Stomach (tissue), 4 donors: ENCODE data around the gene RAB28.

Source experiments
- POLR2A ChIP-seq, 4 donors: fragments of 450-650 bp; IDR thresholded peaks; one replicate each; pipeline ENCODE4 v1.6.1; 2016; ENCODE audit warnings: antibody characterized with exemption in 4 of 4, control low read depth in 2 of 4, mild to moderate bottlenecking in 1 of 4, moderate library complexity in 1 of 4
- TF ChIP-seq, protein P1 (sequence below), 7 experiments: fragments of 450-650 bp in 4 of 7; fragments of 200-600 bp in 3 of 7; sonication (generic) in 3 of 7; IDR thresholded peaks; one replicate each; pipeline ENCODE4 v1.5.1; 2016 to 2019; ENCODE audit warnings: antibody characterized with exemption in 7 of 7, control low read depth in 2 of 7, mild to moderate bottlenecking in 1 of 7

- TF ChIP-seq, protein P1, sequence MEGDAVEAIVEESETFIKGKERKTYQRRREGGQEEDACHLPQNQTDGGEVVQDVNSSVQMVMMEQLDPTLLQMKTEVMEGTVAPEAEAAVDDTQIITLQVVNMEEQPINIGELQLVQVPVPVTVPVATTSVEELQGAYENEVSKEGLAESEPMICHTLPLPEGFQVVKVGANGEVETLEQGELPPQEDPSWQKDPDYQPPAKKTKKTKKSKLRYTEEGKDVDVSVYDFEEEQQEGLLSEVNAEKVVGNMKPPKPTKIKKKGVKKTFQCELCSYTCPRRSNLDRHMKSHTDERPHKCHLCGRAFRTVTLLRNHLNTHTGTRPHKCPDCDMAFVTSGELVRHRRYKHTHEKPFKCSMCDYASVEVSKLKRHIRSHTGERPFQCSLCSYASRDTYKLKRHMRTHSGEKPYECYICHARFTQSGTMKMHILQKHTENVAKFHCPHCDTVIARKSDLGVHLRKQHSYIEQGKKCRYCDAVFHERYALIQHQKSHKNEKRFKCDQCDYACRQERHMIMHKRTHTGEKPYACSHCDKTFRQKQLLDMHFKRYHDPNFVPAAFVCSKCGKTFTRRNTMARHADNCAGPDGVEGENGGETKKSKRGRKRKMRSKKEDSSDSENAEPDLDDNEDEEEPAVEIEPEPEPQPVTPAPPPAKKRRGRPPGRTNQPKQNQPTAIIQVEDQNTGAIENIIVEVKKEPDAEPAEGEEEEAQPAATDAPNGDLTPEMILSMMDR (IDR thresholded peaks at IDR 0.05) = no peak
- no peak for TF ChIP-seq POLR2A (IDR thresholded peaks at IDR 0.05)
Observed at GRCh38 chr4:13327991-13328390, 156.1 kb downstream of the RAB28 start.
